ENCODE data around the gene SDHA. TPM values are rescaled to one million over a fixed set of nuclear protein-coding genes. Genes with fewer than 3 reads are reported as not detected.
"Not testable (repeated sequence)": the region's sequence is repeated elsewhere in the genome, so short reads cannot be mapped to it uniquely, and the experiment has no call there.

Gene SDHA
- total and polyA plus RNA-seq, 2 donors from 2014 or later, result 135 to 256 TPM

GRCh38 chr5:270340-270739, 52.2 kb downstream of the SDHA start:
- Histone ChIP-seq H3K9me3 (ENCODE audit: control insufficient read depth in 2 of 3, insufficient read depth in 1 of 3, low read length in 3 of 3) (no peaks in the 10 kb centered on the region), H3K4me3 (ENCODE audit: low read length in 3 of 3) (peak overlapping the region in 1 of 3 donors; percentile 65), H3K27me3 (ENCODE audit: control insufficient read depth, insufficient read depth, low read length) (no peaks in the 10 kb centered on the region), H3K9ac (ENCODE audit: low read length in 3 of 3) (no peak overlapping the region), H3K36me3 (ENCODE audit: control insufficient read depth in 2 of 3, insufficient read depth in 3 of 3, low read length in 3 of 3) (no peaks in the 10 kb centered on the region), H3K4me1 (ENCODE audit: control insufficient read depth in 2 of 3, insufficient read depth in 2 of 3, low read depth in 1 of 3, low read length in 3 of 3) (peaks cover 0 to 2% (median 0%) of the 10 kb centered on the region in 3 donors), H3K27ac (ENCODE audit: low read depth in 2 of 2, low read length in 2 of 2) (no peak overlapping the region)
- intact Hi-C loops (cut with DNase I), result no loop called here
- FAIRE-seq (no peak), DNase-seq (peak in 2 of 5 donors; percentile 1 to 57)
- TF ChIP-seq CTCF (IDR thresholded peaks at IDR 0.05; ENCODE audit: borderline replicate concordance, extremely low read depth, insufficient read depth), result no peak

- intact Hi-C loops (cut with DNase I); FAIRE-seq; H3K4me1 ChIP-seq (ENCODE audit: control insufficient read depth in 2 of 3, insufficient read depth in 2 of 3, low read depth in 1 of 3, low read length in 3 of 3); DNase-seq; H3K36me3 ChIP-seq (ENCODE audit: control insufficient read depth in 2 of 3, insufficient read depth in 3 of 3, low read length in 3 of 3); H3K9me3 ChIP-seq (ENCODE audit: control insufficient read depth in 2 of 3, insufficient read depth in 1 of 3, low read length in 3 of 3); H3K27me3 ChIP-seq (ENCODE audit: control insufficient read depth, insufficient read depth, low read length): not testable (repeated sequence)
- Histone ChIP-seq H3K27ac (ENCODE audit: low read depth in 2 of 2, low read length in 2 of 2) (peak overlapping the region; percentile 76 to 79), H3K4me3 (ENCODE audit: low read length in 3 of 3) (peak overlapping the region; percentile 56 to 81 (median 70)), H3K9ac (ENCODE audit: low read length in 3 of 3) (peak overlapping the region; percentile 30 to 69 (median 49))
Measured at GRCh38 chr5:271828-272167, 53.7 kb downstream of the SDHA start.

GRCh38 chr5:273091-273490, 55.0 kb downstream of the SDHA start:
- intact Hi-C loops (cut with DNase I); H3K27me3 ChIP-seq (ENCODE audit: control insufficient read depth, insufficient read depth, low read length); H3K4me3 ChIP-seq (ENCODE audit: low read length in 3 of 3); H3K27ac ChIP-seq (ENCODE audit: low read depth in 2 of 2, low read length in 2 of 2); H3K36me3 ChIP-seq (ENCODE audit: control insufficient read depth in 2 of 3, insufficient read depth in 3 of 3, low read length in 3 of 3); H3K4me1 ChIP-seq (ENCODE audit: control insufficient read depth in 2 of 3, insufficient read depth in 2 of 3, low read depth in 1 of 3, low read length in 3 of 3); DNase-seq; H3K9me3 ChIP-seq (ENCODE audit: control insufficient read depth in 2 of 3, insufficient read depth in 1 of 3, low read length in 3 of 3); H3K9ac ChIP-seq (ENCODE audit: low read length in 3 of 3); FAIRE-seq: not testable (repeated sequence)

- H3K36me3 ChIP-seq (ENCODE audit: control insufficient read depth in 2 of 3, insufficient read depth in 3 of 3, low read length in 3 of 3); H3K27me3 ChIP-seq (ENCODE audit: control insufficient read depth, insufficient read depth, low read length); DNase-seq; H3K4me3 ChIP-seq (ENCODE audit: low read length in 3 of 3); H3K4me1 ChIP-seq (ENCODE audit: control insufficient read depth in 2 of 3, insufficient read depth in 2 of 3, low read depth in 1 of 3, low read length in 3 of 3); FAIRE-seq; intact Hi-C loops (cut with DNase I); H3K9ac ChIP-seq (ENCODE audit: low read length in 3 of 3); H3K9me3 ChIP-seq (ENCODE audit: control insufficient read depth in 2 of 3, insufficient read depth in 1 of 3, low read length in 3 of 3); H3K27ac ChIP-seq (ENCODE audit: low read depth in 2 of 2, low read length in 2 of 2): not testable (repeated sequence)
Measured at GRCh38 chr5:273491-273890, 55.4 kb downstream of the SDHA start.

- H3K9me3 ChIP-seq (ENCODE audit: control insufficient read depth in 2 of 3, insufficient read depth in 1 of 3, low read length in 3 of 3); H3K4me3 ChIP-seq (ENCODE audit: low read length in 3 of 3); H3K27ac ChIP-seq (ENCODE audit: low read depth in 2 of 2, low read length in 2 of 2); H3K36me3 ChIP-seq (ENCODE audit: control insufficient read depth in 2 of 3, insufficient read depth in 3 of 3, low read length in 3 of 3); FAIRE-seq; H3K9ac ChIP-seq (ENCODE audit: low read length in 3 of 3); H3K4me1 ChIP-seq (ENCODE audit: control insufficient read depth in 2 of 3, insufficient read depth in 2 of 3, low read depth in 1 of 3, low read length in 3 of 3); DNase-seq; intact Hi-C loops (cut with DNase I); H3K27me3 ChIP-seq (ENCODE audit: control insufficient read depth, insufficient read depth, low read length): not testable (repeated sequence)
Measured at GRCh38 chr5:274346-274745, 56.2 kb downstream of the SDHA start.
